Putamen (tissue), 1 donor: Measurements from ENCODE around the gene PKN1.

Experiments used
- DNase-seq: peaks from one replicate; pipeline ENCODE4 v3.0.0-alpha.2; 2016; ENCODE audit warnings: low spot score

PKN1 gene

DNA sequence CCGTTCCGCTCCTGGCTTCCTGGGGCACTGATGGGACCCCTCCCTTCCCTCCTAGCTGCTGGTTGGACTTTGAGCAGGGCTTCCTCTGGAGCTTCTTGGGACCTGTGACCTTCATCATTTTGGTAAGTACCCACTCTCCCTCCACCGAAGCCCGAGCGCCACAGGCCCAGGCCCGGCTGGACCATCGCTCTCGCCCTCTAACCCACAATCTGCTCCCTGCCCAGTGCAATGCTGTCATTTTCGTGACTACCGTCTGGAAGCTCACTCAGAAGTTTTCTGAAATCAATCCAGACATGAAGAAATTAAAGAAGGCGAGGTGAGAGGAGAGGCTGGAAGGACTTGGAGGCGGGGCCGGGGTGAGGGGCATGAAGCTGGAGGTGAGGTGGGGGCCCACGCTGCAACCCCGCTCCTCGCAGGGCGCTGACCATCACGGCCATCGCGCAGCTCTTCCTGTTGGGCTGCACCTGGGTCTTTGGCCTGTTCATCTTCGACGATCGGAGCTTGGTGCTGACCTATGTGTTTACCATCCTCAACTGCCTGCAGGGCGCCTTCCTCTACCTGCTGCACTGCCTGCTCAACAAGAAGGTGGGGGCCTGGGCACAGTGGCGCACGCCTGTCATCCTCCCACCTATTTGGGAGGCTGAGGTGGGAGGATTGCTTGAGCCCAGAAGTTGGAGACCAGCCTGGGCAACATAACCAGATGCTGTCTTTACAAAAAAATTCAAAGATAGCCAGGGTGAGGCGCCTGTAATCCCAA is 26.3 kb upstream of the PKN1 start:
- no peak for DNase-seq

DNA sequence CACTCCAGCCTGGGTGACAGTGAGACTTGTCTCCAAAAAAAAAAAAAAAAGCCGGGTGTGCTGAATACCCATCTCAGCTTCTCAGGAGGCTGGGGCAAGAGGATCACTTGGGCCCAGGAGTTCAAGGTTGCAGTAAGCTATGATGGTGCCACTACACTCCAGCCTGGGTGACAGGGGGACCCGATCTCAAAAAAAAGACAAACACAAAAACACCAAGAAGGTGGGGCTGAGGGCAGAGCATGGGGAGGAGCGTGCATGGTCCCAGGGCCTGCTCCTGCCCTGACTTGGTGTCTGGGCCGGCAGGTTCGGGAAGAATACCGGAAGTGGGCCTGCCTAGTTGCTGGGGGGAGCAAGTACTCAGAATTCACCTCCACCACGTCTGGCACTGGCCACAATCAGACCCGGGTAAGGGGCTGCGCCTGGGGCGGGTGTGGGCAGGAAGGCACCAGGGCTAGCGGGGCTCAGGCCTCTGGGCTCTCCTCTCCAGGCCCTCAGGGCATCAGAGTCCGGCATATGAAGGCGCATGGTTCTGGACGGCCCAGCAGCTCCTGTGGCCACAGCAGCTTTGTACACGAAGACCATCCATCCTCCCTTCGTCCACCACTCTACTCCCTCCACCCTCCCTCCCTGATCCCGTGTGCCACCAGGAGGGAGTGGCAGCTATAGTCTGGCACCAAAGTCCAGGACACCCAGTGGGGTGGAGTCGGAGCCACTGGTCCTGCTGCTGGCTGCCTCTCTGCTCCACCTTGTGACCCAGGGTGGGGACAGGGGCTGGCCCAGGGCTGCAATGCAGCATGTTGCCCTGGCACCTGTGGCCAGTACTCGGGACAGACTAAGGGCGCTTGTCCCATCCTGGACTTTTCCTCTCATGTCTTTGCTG is 25.3 kb upstream of the PKN1 start:
- no peak for DNase-seq

DNA sequence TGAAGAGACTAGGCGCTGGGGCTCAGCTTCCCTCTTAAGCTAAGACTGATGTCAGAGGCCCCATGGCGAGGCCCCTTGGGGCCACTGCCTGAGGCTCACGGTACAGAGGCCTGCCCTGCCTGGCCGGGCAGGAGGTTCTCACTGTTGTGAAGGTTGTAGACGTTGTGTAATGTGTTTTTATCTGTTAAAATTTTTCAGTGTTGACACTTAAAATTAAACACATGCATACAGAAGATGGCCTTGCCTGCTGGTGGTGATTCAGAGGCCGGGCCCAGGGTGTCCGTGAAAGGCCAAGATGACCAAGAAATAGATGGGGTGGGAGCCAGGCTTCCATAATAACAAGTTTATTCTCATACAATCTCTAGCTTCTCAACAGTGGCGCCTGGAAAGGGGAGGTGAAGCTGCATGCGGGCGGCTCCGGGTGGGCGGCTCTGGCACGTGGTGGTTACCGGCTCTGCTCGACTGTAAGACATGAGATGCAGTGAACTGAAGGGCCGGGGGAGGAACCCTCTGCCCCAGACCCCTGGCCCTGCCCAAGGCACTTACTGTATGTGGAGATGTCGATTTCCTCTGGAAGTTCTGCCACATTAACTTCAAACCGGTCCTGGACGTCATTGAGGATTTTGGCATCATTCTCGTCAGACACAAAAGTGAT is 24.5 kb upstream of the PKN1 start:
- no peak for DNase-seq

DNA sequence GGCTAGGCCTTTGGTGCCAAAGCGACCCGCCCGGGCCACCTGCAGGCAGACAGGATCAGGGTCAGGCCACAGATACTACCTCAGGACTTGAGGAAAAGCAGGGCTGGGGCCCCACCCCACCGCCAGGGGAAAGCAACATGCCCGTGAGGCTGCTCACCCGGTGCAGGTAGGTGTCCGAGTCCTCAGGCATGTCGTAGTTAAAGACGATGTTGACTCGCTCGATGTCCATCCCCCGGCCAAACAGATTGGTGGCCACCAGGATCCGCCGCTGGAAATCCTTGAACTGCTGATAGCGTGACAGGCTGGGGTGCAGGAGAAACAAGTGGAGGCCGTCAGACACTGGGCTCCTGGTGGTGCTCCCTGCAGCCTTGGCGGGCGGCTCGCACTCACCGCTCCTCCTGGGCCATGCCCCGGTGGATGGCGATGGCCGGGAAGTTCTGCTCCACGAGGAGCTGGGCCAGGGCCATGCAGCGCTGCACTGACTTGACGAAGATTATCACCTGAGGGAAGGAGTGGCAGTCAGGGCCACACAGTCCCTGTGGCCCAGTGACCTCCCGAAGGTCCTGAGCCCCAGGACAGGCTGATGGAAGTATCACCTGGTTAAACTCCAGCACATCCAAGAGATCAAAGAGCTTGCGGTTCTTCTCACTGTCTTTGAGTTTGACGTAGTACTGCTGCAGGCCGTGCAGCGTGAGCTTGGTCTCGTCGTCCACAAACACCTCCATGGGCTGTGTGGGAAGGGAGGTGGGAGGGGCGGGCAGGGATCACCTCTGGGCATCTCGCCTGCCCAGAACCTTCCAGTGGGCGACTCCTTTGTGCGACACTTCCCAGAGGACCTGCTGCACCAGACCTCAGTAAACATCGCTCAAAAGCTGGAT is 23.7 kb upstream of the PKN1 start:
- DNase-seq: no peak

DNA sequence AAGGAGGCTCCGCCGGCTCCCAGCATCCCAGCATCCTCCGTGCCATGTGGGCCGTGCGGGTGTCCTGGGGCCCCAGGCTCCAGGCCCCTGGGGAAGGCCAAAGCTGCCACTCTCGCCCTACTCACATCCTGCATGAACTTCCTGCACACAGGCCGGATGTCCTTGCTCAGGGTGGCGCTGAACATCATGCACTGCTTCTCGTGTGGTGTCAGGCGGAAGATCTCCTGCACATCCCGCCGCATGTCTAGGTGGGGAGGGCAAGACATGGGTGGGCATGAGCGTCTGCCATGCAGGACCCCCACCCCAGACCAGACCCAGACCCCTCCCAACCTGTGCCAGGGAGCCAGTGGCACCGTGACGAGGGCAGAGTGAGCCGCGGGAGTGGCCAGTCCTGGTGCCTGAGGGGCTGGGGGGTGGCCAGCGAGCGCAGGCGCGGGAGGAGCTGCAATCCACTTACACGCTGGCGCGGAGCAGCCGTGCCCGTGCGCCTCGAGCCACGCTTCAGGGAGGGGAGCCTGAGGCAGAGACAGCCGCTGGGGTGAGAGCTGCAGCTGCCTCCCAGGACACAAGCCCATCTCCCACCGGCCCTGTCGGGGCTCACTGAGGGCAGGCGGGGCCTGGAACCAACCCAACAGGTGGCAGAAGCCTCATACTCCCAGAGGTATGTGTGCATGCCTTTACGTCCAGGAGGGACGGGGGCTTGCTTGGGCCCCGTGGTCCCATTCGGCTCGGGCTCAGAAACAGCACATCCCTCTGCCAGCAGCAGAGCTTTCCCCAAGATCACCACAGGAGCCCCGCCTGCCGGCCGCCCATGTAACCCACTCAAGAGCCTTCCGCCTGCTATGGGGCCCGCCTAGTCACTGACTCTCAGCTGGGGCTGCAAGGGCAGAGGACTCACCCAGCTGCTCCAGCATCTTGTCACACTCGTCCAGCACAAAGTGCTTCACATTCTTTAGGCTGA is 22.7 kb upstream of the PKN1 start:
- no peak for DNase-seq

DNA sequence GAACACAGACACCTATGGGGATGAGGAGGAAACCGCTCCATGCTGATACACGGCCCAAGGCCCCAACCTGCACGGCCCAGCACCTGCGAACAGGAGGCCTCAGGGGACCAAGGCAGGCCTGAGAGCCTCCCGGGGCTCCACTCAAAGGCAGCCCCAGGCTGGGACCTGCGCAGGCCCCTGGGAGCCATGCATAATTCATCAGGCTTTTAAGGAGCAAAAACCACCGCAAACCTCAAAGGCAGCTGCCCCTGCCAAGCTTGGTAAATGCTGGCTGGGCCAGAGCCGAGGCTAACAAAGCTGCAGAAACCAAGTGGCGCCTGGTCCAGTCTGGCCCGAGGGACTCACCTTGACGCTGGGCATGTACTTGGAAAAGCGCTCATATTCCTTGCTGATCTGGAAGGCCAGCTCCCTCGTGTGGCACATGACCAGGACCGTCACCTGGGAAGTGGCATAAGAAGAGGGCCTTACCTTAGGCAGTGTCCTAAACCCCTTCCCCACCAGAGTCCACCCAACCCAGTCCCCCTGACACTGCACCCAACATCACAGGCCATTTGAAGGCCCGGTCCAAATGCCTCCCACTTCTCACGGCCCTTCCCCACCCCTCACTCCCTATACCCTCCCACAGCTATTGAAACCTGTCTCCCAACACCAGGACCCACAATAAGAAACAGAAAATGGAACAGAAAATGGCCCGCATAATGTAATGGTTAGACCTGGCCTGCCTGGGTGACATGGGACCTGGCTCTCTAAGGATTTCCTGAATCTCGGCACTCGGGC is 21.8 kb upstream of the PKN1 start:
- no peak for DNase-seq

DNA sequence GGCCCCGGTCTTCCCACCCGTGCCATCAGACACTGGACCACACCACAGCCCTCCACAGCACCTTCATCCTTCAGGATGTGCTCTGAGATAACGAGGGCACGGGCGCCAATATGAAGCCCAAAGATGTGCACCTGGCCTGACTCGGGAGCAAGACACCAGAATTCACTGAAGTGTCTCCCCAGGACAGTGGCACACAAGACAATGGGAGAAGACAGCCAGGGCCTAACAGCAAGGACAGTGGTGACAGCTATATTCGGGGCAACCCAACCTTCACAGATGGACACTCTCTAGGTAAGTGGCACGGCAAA is 21.2 kb upstream of the PKN1 start:
- no peak for DNase-seq

DNA sequence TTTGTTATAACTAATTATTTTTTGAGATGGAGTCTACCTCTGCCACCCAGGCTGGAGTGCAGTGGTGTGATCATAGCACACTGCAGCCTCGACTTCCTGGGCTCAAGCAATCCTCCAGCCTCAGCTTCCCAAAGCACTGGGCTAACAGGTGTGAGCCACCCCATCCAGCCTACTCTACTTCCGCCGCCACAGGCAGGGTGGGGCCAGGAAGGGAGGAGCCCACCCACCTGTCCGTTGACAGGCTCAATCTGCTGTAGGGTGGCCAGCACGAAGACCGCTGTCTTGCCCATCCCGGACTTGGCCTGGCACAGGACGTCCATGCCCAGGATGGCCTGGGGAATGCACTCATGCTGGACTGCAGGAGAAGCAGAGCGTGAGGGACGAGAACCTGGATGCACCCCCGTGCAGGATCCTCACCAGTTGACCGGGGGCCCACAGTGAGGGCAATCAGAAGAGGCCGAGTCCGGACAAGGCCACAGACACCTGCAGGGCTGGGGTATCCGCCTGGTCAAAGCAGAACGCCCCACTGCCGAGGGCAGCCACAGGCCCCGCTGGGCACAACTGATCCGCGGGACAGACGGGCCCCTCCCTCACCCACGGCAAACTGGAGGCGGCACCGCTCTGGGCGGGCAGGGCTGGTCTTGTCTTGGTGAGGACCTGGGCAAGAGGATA is 20.6 kb upstream of the PKN1 start:
- no peak for DNase-seq

DNA sequence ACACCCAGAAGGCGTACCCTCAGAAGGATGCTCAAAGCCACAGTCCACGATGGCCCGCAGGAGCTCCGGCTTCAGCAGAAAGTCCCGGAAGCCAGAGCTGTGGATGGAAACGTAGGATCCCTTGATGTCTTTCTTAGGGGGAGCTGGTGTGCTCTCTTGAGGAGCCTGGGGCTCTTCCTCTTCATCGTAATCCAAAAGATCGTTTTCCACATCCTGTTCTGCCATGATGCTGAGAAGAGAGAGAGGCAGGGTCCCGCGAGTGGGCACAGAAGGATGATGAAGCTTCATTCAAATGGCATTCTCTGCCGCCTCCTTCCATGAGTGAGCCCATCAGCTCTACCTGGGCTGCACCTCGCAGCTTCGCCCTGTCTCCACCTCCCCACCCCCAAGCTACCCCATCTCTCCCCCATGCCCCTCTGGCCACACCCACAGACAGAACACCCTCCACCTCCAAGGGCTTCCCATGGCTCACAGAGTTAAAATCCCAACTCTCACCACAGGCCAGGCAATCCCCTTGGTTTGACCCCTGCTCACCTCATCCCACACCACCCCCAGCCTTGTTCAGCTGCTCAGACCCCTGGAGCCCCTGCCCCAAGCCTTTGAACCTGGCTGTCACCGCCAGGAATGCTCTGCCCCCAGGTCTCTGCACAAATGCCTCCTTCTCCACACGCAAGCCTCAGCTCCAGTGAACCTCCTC is 20.0 kb upstream of the PKN1 start:
- DNase-seq: no peak

DNA sequence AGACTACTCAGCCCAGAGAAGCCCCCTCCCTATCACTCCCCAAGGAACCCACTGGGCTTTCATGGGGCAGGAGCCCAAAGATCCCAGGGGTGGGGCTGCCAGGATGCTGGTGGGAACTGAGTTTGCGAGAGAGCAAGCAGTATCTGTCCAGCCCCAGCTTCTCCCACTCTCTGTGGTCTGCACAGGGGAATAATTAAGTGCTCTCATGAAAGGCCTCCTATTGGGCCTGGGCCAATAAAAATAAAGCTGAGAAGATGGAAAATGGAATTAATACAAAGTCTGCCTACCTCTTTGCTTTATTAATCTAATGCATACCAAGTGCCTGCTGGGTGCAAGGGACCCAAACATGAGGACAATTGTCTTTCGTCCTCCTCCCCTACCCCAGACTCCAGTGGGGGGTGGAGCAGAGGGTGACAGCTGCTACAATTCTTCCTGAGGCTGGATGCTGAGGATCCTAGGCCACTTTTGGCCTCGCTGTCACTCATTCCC is 19.4 kb upstream of the PKN1 start:
- DNase-seq: no peak

DNA sequence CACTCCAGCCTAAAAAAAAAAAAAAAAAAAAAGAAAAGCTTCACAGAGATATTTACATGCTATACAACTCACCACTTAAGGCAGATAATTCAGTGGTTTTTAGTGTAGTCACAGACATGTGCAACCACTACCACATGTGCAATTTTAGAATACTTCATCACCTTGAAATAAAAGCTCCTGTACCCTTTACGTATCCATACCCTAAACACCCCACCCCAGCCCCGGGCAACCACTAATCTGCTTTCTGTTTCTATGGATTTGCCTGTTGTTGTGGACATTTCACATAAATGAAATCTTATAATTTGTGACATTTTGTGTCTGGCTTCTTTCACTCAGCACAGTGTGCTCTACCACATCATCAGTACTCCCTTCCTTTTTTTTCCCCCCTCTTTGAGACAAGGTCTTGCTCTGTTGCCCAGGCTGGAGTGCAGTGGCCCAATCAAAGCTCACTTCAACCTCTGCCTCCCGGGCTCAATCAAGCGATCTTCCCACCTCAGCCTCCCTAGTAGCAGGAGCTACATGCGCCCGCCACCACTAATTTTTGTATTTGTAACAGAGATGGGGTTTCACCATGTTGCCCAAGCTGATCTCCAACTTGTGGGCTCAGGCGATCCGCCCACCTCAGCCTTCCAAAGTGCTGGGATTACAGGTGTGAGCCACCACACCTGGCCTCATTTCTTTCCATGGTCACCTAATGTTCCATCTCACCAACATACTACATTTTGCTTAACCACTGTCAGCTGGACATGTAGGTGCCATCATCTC is 18.0 kb upstream of the PKN1 start:
- DNase-seq: no peak

DNA sequence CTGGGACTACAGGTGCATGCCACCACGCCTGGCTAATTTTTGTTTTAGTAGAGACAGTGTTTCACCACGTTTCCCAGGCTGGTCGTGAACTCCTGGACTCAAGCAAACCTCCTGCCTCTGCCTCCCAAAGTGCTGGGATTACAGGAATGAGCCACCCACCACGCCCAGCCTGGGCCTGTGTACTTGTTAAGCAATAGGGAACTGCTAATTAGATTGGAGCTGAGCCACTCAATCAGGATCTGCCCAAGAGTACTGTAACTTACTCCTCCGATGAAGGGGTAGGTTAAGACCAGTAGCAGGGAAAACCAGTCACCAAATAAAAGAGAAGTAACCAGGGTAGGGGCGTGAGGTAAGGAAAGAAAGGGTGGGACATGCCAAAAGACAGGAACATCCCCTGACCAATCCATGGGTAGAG is 16.3 kb upstream of the PKN1 start:
- no peak for DNase-seq

DNA sequence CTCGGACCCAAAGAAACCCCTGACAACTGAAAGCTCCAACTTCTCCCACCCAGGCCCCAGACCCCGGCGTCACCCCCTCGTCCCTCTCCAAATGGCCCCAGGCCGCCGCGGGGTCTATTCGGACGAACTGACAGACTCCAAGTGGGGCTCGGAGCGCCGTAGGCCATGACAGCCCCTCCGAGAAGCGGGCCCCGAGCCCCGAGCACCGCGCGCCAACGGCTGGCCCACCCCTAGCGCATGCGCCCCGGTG is 14.3 kb upstream of the PKN1 start:
- DNase-seq: no peak

DNA sequence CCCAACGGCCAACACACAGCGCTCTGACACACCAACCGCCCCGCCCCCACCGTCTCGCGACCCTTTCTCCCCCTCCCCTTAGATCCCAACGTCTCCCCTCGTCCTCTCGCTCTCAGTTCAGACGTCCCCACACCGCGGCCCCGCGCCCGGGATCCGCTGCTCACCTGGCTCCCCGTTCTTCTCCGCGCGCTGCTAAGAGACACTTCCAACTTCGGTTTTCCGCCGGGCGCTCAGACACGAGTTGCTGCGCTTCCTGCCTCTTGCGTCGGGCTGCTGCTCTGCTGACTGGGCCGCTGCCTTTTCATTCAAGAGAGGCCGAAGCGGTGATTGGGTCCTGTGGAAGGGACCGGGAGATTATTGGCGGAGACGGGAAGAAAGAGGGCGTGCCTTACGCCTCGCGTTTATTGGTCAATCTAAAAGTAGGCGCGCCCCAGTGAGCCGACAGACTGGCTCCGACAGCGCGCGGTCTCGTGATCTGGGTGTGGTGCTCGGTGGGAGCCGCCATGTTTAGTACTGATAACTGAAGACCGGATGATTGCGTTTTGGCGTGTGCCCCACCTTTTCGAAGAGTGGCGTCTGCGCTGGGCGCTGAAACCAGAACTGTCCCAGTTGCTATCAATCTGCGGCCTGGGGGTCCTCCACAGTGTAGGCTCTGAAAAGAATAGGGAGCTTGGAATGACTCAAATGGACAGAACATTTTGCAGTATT is 13.8 kb upstream of the PKN1 start, which contains the start of gene DDX39A:
TSS of gene DDX39A (minus strand) at position 236 of the 708 bp plus-strand sequence. CDS start 6,121 bp downstream, outside the sequence.
- peak; percentile 99 for DNase-seq

DNA sequence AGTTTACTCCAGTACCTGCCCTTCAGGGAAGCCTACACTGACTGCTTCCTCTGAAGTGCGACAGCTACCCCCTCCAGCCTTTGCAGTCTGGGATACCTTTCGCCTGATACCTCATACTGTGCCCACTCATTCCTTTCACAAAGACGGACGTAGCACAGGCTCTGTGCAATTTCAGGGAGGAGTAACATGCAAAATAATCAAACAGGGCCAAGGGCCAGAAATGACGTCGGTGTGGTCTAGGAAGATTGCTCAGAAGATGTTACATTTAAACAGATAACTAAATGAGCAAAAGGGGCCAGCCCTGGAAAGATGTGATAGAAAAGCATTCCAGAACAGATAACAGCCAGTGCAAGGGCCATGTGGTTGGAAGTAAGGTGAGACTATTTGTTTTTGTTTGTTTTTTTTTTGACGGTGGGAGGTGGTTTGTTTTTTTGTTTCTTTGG is 7.4 kb upstream of the PKN1 start:
- no peak for DNase-seq

DNA sequence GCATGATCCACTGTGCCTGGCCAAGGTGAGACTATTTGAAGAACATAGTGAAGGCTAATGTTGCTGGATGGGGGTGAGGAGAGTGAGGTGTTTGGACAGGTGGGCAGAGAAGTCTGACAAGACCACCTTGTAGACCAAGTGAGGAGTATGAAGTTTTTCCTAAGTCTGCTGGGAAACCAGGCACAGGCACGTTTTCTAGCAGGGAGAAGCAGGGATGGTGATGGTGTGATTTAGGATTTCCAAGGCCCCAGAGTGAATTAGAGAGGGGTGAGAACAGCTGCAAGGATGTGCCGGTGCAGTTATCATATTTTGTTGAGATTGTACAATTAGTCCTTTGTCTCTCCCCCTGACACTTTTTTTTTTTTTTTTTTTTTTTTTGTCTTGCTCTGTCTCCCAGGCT is 5.6 kb upstream of the PKN1 start:
- DNase-seq: no peak

DNA sequence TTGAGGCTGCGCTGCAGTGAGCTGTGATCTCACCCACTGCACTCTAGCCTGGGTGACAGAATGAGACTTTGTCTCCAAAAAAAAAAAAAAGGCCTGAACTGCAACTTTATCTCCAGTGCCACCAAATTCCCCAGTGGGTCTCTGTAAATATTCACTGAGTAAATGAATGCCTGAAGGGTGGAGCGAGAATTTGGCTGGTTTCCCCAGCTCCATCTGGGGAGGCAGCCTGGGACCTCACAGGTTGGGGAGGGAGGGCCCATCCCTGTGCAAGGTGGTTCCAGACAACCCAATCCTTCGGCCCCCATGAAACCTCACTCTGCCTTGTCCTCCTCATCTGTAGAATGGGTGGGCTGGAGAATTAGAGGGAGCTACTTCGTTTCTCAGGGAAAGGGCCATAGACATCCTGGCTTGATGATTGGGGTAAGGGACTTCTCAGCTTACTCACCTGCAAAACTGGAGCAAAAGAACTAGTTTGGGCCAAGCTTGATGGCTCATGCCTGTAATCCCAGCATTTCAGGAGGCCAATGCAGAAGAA is 4.2 kb upstream of the PKN1 start:
- no peak for DNase-seq
